Parathyroid adenoma (tissue), 2 donors: ENCODE data around the gene NXPE3.

ENCODE experiments used
- H2AFZ ChIP-seq: fragments of 300-600 bp; sonication (generic); one replicate; pipeline ENCODE4 v1.7.0; 2017; ENCODE audit warnings: antibody characterized with exemption, mild to moderate bottlenecking
- H3K27ac ChIP-seq: fragments of 300-600 bp; sonication (generic); one replicate; pipeline ENCODE4 v1.7.0; 2017
- H3K27me3 ChIP-seq: fragments of 300-600 bp; sonication (generic); one replicate; pipeline ENCODE4 v1.7.0; 2017; ENCODE audit warnings: low read length; ENCODE audit not compliant: control insufficient read depth, insufficient read depth
- H3K36me3 ChIP-seq: fragments of 300-600 bp; sonication (generic); one replicate; pipeline ENCODE4 v1.7.0; 2017; ENCODE audit warnings: low read length; ENCODE audit not compliant: control insufficient read depth, insufficient read depth
- H3K4me1 ChIP-seq: fragments of 300-600 bp; sonication (generic); one replicate; pipeline ENCODE4 v1.7.0; 2017; ENCODE audit warnings: control low read depth
- H3K4me2 ChIP-seq: fragments of 300-600 bp; sonication (generic); one replicate; pipeline ENCODE4 v1.7.0; 2017; ENCODE audit warnings: low read length
- H3K4me3 ChIP-seq: fragments of 300-600 bp; sonication (generic); one replicate; pipeline ENCODE4 v1.7.0; 2017; ENCODE audit warnings: low read depth, low read length
- H3K79me2 ChIP-seq: fragments of 300-600 bp; sonication (generic); one replicate; pipeline ENCODE4 v1.7.0; 2017; ENCODE audit warnings: control low read depth
- H3K9ac ChIP-seq: fragments of 300-600 bp; sonication (generic); one replicate; pipeline ENCODE4 v1.7.0; 2017; ENCODE audit warnings: mild to moderate bottlenecking
- H3K9me3 ChIP-seq: fragments of 300-600 bp; sonication (generic); one replicate; pipeline ENCODE4 v1.7.0; 2017; ENCODE audit warnings: low read length; ENCODE audit not compliant: control insufficient read depth
- CTCF ChIP-seq: fragments of 300-600 bp; sonication (generic); IDR thresholded peaks from one replicate; pipeline ENCODE4 v1.7.0; 2017; ENCODE audit warnings: antibody characterized with exemption, mild to moderate bottlenecking
- donor health status: primary hyperparathyroidism.

Gene NXPE3

DNA sequence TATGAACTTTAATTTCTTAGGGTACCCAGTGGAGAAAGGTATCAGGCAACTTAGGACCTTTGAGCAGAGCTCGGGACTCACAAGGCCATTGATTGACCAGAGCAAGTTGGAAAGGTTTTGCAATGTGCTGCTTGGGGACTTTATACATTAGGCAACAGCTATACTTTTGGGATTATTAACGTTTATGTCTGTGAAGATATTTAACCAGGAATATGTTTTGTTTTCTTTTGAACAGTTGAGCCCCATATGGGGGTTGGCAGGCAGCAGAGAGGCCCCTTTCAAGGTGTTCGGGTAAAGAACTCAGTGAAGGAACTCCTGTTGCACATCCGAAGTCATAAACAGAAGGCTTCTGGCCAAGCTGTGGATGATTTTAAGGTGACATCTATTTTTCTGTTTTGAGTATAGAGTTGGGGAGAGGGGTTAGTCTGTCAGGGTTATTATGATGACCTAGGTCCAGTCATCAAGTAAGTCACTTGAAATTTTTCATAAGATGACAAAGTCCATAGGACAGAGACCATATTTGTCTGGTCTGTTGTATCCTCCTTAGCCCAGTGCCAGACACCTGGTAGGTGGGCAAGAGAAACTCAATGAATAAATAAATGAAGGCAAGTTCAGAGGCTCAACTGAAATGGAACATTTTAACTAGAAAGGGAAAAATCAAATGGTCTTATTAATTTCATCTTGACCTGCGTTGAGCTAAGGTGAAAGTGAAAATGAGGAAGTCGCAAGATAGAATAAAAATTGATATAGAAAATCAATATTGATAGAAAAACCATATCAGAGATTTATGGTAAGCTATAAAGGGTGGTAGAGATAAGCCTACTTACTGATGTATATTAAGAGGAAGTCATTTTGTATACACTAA, 73.1 kb downstream of the NXPE3 start:
- Histone ChIP-seq H3K4me1 (peaks cover 6% of the 10 kb centered on the region), H3K36me3 (no peaks in the 10 kb centered on the region), H3K79me2 (peaks cover 4% of the 10 kb centered on the region), H3K9ac (no peak overlapping the region), H3K27ac (no peak overlapping the region), H3K27me3 (no peaks in the 10 kb centered on the region), H2AFZ (no peak overlapping the region), H3K4me3 (no peak overlapping the region), H3K9me3 (no peaks in the 10 kb centered on the region), H3K4me2 (no peak overlapping the region)
- no peak for TF ChIP-seq CTCF

- H3K9me3 ChIP-seq, result no peaks in the 10 kb centered on the region
- H2AFZ ChIP-seq, result no peak overlapping the region
- H3K4me3 ChIP-seq, result no peak overlapping the region
- peaks cover 4% of the 10 kb centered on the region for H3K79me2 ChIP-seq
- no peaks in the 10 kb centered on the region for H3K27me3 ChIP-seq
- H3K27ac ChIP-seq, result no peak overlapping the region
- H3K9ac ChIP-seq, result no peak overlapping the region
- no peak for TF ChIP-seq CTCF
- no peaks in the 10 kb centered on the region for H3K36me3 ChIP-seq
- no peak overlapping the region for H3K4me2 ChIP-seq
- H3K4me1 ChIP-seq, result peaks cover 5% of the 10 kb centered on the region
Measured at GRCh38 chr3:101852983-101853840, 74.2 kb downstream of the NXPE3 start.

DNA sequence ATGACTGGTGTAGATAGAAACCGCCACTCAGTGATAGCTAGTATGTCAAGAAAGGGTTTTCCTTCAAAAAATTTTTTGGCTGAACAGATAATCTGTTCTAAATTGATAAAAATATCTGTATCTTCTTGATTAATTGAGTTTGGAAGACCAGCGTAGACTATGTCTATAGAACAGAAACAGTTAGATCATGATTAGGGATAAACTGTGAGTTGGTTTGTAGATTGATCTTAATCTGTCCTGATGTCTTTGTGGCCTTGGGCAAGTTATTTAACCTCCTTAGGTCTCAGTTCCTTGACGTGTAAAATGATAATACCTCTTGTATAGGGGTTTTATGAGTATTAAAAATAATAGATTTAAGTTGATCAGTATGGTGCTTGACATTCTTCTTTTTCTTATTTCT, 75.0 kb downstream of the NXPE3 start:
- H3K27ac ChIP-seq, result no peak overlapping the region
- peaks cover 4% of the 10 kb centered on the region for H3K79me2 ChIP-seq
- H3K4me2 ChIP-seq, result no peak overlapping the region
- no peaks in the 10 kb centered on the region for H3K4me1 ChIP-seq
- no peak overlapping the region for H3K4me3 ChIP-seq
- no peak for TF ChIP-seq CTCF
- no peaks in the 10 kb centered on the region for H3K27me3 ChIP-seq
- no peak overlapping the region for H2AFZ ChIP-seq
- H3K36me3 ChIP-seq, result no peaks in the 10 kb centered on the region
- no peak overlapping the region for H3K9ac ChIP-seq
- no peaks in the 10 kb centered on the region for H3K9me3 ChIP-seq

DNA sequence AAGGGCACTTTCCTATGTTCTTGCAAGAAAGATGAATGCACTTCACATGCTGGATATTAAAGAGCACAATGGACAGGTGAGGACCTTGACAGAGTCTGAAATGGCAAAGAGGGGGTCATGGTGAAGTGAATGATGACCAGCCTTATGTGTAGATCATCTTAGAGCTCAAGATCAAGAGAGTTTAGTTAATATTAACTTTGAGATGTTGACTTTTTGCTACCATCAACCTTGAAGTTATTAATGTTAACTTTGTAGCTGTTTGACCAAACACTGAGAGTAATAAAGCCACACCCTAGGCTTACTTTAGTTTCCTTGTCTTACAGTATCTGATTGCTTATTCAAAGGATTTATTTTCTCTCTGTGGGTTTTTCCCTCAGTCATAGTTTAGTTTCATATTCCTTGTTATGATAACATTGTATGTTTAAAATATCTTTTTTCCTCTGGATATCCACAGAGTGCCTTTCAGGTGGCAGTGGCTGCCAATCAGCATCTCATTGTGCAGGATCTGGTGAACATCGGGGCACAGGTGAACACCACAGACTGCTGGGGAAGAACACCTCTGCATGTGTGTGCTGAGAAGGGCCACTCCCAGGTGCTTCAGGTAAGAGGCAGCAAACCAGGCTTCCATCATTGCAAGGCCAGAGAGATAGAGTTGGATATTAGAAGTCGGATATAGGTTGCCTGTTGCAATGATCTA, 75.7 kb downstream of the NXPE3 start:
- peaks cover 4% of the 10 kb centered on the region for H3K79me2 ChIP-seq
- no peak for TF ChIP-seq CTCF
- no peak overlapping the region for H3K27ac ChIP-seq
- H3K27me3 ChIP-seq, result no peaks in the 10 kb centered on the region
- no peaks in the 10 kb centered on the region for H3K4me1 ChIP-seq
- H2AFZ ChIP-seq, result no peak overlapping the region
- H3K4me2 ChIP-seq, result no peak overlapping the region
- H3K4me3 ChIP-seq, result no peak overlapping the region
- H3K9me3 ChIP-seq, result no peaks in the 10 kb centered on the region
- H3K36me3 ChIP-seq, result no peaks in the 10 kb centered on the region
- H3K9ac ChIP-seq, result no peak overlapping the region
